ENCODE data around the gene RINT1. TPM values are rescaled to one million over a fixed set of nuclear protein-coding genes. Genes with fewer than 3 reads are reported as not detected.
A peak's percentile ranks its signal among the peaks of the same experiment; 100 is the strongest.
"Not testable (repeated sequence)": the region's sequence is repeated elsewhere in the genome, so short reads cannot be mapped to it uniquely, and the experiment has no call there.

The RINT1 gene
- total and polyA plus RNA-seq, 3 experiments from 2014 or later: 15.1 to 29.6 (median 28.4) TPM

GRCh38 chr7:105502173-105502572 lies 29.8 kb upstream of the RINT1 start:
- H3K36me3 ChIP-seq (ENCODE audit: insufficient read depth, low read length): no peaks in the 10 kb centered on the region
- ChIA-PET POLR2A (no interaction called here), CTCF (no interaction called here)
- H3K27ac ChIP-seq (ENCODE audit: low read depth, low read length): no peak overlapping the region
- Mint-ChIP-seq H3K27ac (no peak overlapping the region), H3K36me3 (peaks cover 0 to 40% (median 10%) of the 10 kb centered on the region in 3 donors), H3K4me3 (no peak overlapping the region), H3K9me3 (no peaks in the 10 kb centered on the region), H3K27me3 (no peaks in the 10 kb centered on the region), H3K4me1 (no peaks in the 10 kb centered on the region)
- H3K27me3 ChIP-seq (ENCODE audit: insufficient read depth, low read length, poor library complexity, severe bottlenecking): no peaks in the 10 kb centered on the region
- no peaks in the 10 kb centered on the region for H3K4me1 ChIP-seq (ENCODE audit: insufficient read depth, low read length)
- DNase-seq: no peak
- no peak overlapping the region for H3K4me3 ChIP-seq (ENCODE audit: low read length)
- no peaks in the 10 kb centered on the region for H3K9me3 ChIP-seq (ENCODE audit: low read length)

DNA sequence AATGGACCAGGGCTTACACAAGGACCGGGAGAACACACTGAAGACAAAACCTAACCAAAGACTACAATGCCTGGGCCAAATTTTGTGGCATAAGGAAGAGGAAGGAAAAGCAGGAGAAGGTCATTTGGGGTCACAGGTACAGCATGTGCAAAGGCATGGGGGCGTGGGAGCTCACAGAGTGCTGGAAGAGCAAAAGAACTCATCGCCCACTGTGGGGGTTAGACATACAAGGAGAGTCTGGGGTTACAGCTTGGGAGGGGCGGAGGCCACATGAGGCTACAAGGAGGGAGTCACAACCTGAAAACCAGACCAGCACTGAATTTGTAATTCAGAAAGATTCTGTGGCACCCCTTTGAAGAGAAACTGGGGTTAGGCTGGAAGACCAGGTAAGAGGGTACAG lies 19.6 kb upstream of the RINT1 start:
- POLR2A ChIA-PET: no interaction called here
- H3K4me1 Mint-ChIP-seq: peaks cover 3 to 12% (median 4%) of the 10 kb centered on the region in 3 donors

DNA sequence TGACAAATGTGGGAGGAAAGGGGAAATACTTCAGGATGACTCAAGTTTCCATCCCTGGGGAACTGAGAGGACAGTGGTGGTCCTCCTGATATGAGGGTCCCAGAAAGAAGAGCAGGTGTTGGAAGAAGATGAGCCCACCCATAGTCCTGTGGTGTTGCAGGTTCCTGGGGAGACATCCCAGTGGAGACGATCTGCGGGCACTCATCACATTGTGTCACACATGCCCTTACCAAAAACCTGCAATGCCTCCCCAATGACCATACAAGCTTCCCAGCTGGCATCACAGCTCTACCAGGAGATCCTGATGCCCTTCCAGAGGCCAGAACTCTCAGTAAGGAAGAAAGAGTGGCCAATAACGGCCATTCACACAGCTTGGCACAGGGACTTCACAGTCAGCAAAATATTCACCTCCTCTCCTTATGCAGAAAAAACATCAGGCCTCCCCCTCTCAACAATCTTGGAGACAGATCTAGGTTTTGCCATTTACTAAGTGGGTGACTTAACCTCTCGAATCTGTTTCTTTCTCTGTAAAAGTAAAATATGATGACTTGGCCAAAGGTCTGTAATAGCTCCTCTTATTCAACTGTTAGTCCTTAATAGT lies 19.0 kb upstream of the RINT1 start:
- Histone ChIP-seq H3K9me3 (ENCODE audit: low read length) (no peaks in the 10 kb centered on the region), H3K4me3 (ENCODE audit: low read length) (no peak overlapping the region), H3K4me1 (ENCODE audit: insufficient read depth, low read length) (no peaks in the 10 kb centered on the region), H3K27me3 (ENCODE audit: insufficient read depth, low read length, poor library complexity, severe bottlenecking) (no peaks in the 10 kb centered on the region), H3K27ac (ENCODE audit: low read depth, low read length) (no peak overlapping the region), H3K36me3 (ENCODE audit: insufficient read depth, low read length) (no peaks in the 10 kb centered on the region)
- Mint-ChIP-seq H3K36me3 (peaks cover 3 to 8% (median 3%) of the 10 kb centered on the region in 3 donors), H3K27ac (peak overlapping the region in 1 of 8 donors; percentile 44), H3K4me1 (peaks cover 3 to 12% (median 4%) of the 10 kb centered on the region in 3 donors), H3K9me3 (no peaks in the 10 kb centered on the region), H3K4me3 (peak overlapping the region in 1 of 7 donors; percentile 75), H3K27me3 (no peaks in the 10 kb centered on the region)
- ChIA-PET CTCF (interaction anchor here (1.3 kb wide), 1 partner anchor 19 kb away, joined by 5 read pairs; the partner anchor contains the start of gene RINT1), POLR2A (no interaction called here)
- DNase-seq: no peak

More for the DNA sequence above, 19.6 kb upstream of the RINT1 start:
- H3K9me3 Mint-ChIP-seq: no peaks in the 10 kb centered on the region
- CTCF ChIA-PET: interaction anchor here (1.3 kb wide), 1 partner anchor 20 kb away, joined by 5 read pairs; the partner anchor contains the start of gene RINT1
- Histone ChIP-seq H3K4me3 (ENCODE audit: low read length) (no peak overlapping the region), H3K9me3 (ENCODE audit: low read length) (no peaks in the 10 kb centered on the region), H3K27me3 (ENCODE audit: insufficient read depth, low read length, poor library complexity, severe bottlenecking) (no peaks in the 10 kb centered on the region), H3K27ac (ENCODE audit: low read depth, low read length) (no peak overlapping the region), H3K36me3 (ENCODE audit: insufficient read depth, low read length) (no peaks in the 10 kb centered on the region), H3K4me1 (ENCODE audit: insufficient read depth, low read length) (no peaks in the 10 kb centered on the region)
- DNase-seq: no peak
- H3K27ac Mint-ChIP-seq: peak overlapping the region in 3 of 8 donors; percentile 44 to 54 (median 48)
- peak overlapping the region in 1 of 7 donors; percentile 75 for H3K4me3 Mint-ChIP-seq
- peaks cover 3 to 8% (median 4%) of the 10 kb centered on the region in 3 donors for H3K36me3 Mint-ChIP-seq
- H3K27me3 Mint-ChIP-seq: no peaks in the 10 kb centered on the region

GRCh38 chr7:105515610-105516009 lies 16.4 kb upstream of the RINT1 start:
- peaks cover 3 to 17% (median 9%) of the 10 kb centered on the region in 3 donors for H3K4me1 Mint-ChIP-seq
- POLR2A ChIA-PET: not testable (repeated sequence)

DNA sequence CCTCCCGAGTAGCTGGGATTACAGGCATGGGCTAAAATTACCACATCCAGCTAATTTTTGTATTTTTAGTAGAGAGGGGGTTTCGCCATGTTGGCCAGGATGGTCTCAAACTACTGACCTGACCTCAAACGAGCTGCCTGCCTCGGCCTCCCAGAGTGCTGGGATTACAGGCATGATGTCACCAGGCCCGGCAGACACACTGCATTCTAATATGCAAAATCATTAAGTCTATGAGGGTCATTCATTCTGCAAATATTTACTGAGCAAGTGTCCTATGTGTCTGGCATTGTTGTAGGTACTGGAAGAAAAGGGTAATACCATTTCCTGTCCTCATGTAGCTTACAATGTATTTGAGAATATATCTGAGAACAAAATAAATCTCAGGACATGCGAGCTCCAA lies 12.6 kb upstream of the RINT1 start:
- H3K36me3 Mint-ChIP-seq: peaks cover 0 to 5% (median 3%) of the 10 kb centered on the region in 3 donors
- H3K27me3 Mint-ChIP-seq: no peaks in the 10 kb centered on the region
- H3K4me1 ChIP-seq (ENCODE audit: insufficient read depth, low read length): peaks cover 6% of the 10 kb centered on the region
- H3K4me3 Mint-ChIP-seq: peak overlapping the region in 4 of 7 donors; percentile 15 to 82 (median 34)
- peaks cover 11 to 18% (median 16%) of the 10 kb centered on the region in 3 donors for H3K4me1 Mint-ChIP-seq
- POLR2A ChIA-PET: no interaction called here
- CTCF ChIA-PET: interaction anchor here (3.6 kb wide), 1 partner anchor 12 kb away, joined by 16 read pairs; the partner anchor contains the start of gene RINT1
- H3K36me3 ChIP-seq (ENCODE audit: insufficient read depth, low read length): peaks cover 4% of the 10 kb centered on the region
- H3K9me3 Mint-ChIP-seq: no peaks in the 10 kb centered on the region
- no peaks in the 10 kb centered on the region for H3K9me3 ChIP-seq (ENCODE audit: low read length)
- no peak overlapping the region for H3K27ac Mint-ChIP-seq
- no peak overlapping the region for H3K27ac ChIP-seq (ENCODE audit: low read depth, low read length)
- H3K4me3 ChIP-seq (ENCODE audit: low read length): no peak overlapping the region
- no peak for DNase-seq
- H3K27me3 ChIP-seq (ENCODE audit: insufficient read depth, low read length, poor library complexity, severe bottlenecking): no peaks in the 10 kb centered on the region

More at GRCh38 chr7:105515610-105516009, 16.4 kb upstream of the RINT1 start:
- H3K27ac Mint-ChIP-seq; H3K9me3 ChIP-seq (ENCODE audit: low read length); H3K36me3 ChIP-seq (ENCODE audit: insufficient read depth, low read length); H3K27ac ChIP-seq (ENCODE audit: low read depth, low read length); H3K4me3 Mint-ChIP-seq; CTCF ChIA-PET; H3K4me1 ChIP-seq (ENCODE audit: insufficient read depth, low read length); H3K27me3 ChIP-seq (ENCODE audit: insufficient read depth, low read length, poor library complexity, severe bottlenecking); H3K27me3 Mint-ChIP-seq; H3K9me3 Mint-ChIP-seq; H3K4me3 ChIP-seq (ENCODE audit: low read length); H3K36me3 Mint-ChIP-seq; DNase-seq: not testable (repeated sequence)

- CTCF ChIA-PET; H3K27ac Mint-ChIP-seq; DNase-seq; H3K9me3 Mint-ChIP-seq; H3K36me3 ChIP-seq (ENCODE audit: insufficient read depth, low read length); H3K27me3 Mint-ChIP-seq; H3K4me3 ChIP-seq (ENCODE audit: low read length); H3K9me3 ChIP-seq (ENCODE audit: low read length); H3K4me1 ChIP-seq (ENCODE audit: insufficient read depth, low read length); H3K27me3 ChIP-seq (ENCODE audit: insufficient read depth, low read length, poor library complexity, severe bottlenecking); H3K36me3 Mint-ChIP-seq: not testable (repeated sequence)
- Mint-ChIP-seq H3K4me3 (peak overlapping the region in 6 of 7 donors; percentile 20 to 97 (median 56)), H3K4me1 (peaks cover 11 to 18% (median 16%) of the 10 kb centered on the region in 3 donors)
- peak overlapping the region; percentile 70 for H3K27ac ChIP-seq (ENCODE audit: low read depth, low read length)
- POLR2A ChIA-PET: interaction anchor here (0.7 kb wide), 1 partner anchor 12 kb away, joined by 4 read pairs; no protein-coding TSS in a partner anchor
Measured at GRCh38 chr7:105520620-105521019, 11.4 kb upstream of the RINT1 start.

DNA sequence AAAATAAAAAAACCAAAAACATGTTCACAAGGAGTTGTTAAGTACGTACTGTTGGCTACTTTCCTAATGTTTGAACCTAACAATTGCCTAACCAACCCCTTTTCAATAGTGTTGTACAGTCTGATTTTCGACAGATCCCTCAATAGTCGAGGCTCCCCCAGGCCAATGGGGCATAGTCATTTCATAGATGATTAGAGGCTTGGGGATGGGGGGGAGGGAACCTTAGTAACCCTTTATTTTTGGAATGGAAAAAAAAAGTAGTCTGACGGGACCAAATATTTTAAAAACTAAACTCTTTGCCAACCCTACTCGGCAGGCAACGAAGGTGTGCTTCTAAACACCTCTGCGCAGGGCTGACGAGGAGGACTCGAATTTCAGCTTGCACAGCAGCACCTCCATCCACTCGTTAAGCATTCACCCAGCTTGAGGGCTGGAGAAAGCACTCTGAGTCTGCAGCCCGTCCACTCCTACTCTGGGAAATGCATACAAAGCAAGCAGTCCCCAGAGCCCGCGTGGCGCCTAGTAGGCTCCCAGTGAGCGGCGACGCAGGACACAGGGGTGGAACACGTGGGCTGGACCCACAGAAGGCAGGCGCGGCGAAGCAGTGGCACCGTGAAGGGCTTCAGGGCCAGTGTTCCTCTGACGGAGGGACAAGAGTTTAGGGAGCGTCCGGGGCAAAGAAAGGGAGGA lies 10.8 kb upstream of the RINT1 start:
- ChIA-PET CTCF (no interaction called here), POLR2A (interaction anchor here (0.7 kb wide), 1 partner anchor 11 kb away, joined by 4 read pairs; no protein-coding TSS in a partner anchor)
- peaks cover 0 to 5% (median 3%) of the 10 kb centered on the region in 3 donors for H3K36me3 Mint-ChIP-seq
- no peaks in the 10 kb centered on the region for H3K27me3 ChIP-seq (ENCODE audit: insufficient read depth, low read length, poor library complexity, severe bottlenecking)
- peak in 4 of 5 donors; percentile 19 to 55 (median 28) for DNase-seq
- peaks cover 11 to 18% (median 16%) of the 10 kb centered on the region in 3 donors for H3K4me1 Mint-ChIP-seq
- H3K4me1 ChIP-seq (ENCODE audit: insufficient read depth, low read length): peaks cover 6% of the 10 kb centered on the region
- peak overlapping the region; percentile 70 for H3K27ac ChIP-seq (ENCODE audit: low read depth, low read length)
- peak overlapping the region; percentile 91 to 97 (median 94) for H3K4me3 Mint-ChIP-seq
- peak overlapping the region; percentile 78 for H3K4me3 ChIP-seq (ENCODE audit: low read length)
- no peaks in the 10 kb centered on the region for H3K9me3 Mint-ChIP-seq
- H3K27ac Mint-ChIP-seq: peak overlapping the region in 7 of 8 donors; percentile 72 to 97 (median 82)
- peaks cover 0 to 1% of the 10 kb centered on the region in 2 donors for H3K27me3 Mint-ChIP-seq
- H3K36me3 ChIP-seq (ENCODE audit: insufficient read depth, low read length): peaks cover 4% of the 10 kb centered on the region
- no peaks in the 10 kb centered on the region for H3K9me3 ChIP-seq (ENCODE audit: low read length)
